DND-41 (cell line): ENCODE results near the gene PLCB4.

Experiments used
- ATAC-seq: fragments of 200-7000 bp; cut with Tn5 transposase; 3 replicates; pipeline ENCODE4 v1.9.1; 2021; ENCODE audit warnings: low read depth; ENCODE audit not compliant: insufficient read depth
- DNase-seq: peaks from one replicate; pipeline ENCODE4 v3.0.0-alpha.2; 2020
- H2AFZ ChIP-seq: 2 replicates; pipeline ENCODE4 v1.6.0; 2012; ENCODE audit warnings: low read depth, low read length
- H3K27ac ChIP-seq: 2 replicates; pipeline ENCODE4 v1.5.1; 2012; ENCODE audit warnings: low read length, inconsistent platforms
- H3K27me3 ChIP-seq: fragments of 200-600 bp; sonication (generic); 2 replicates; pipeline ENCODE4 v1.6.0; 2012; ENCODE audit warnings: low read length, mild to moderate bottlenecking, inconsistent platforms; ENCODE audit not compliant: insufficient read depth, poor library complexity
- H3K36me3 ChIP-seq: 2 replicates; pipeline ENCODE4 v1.5.1; 2012; ENCODE audit warnings: low read length, inconsistent platforms; ENCODE audit not compliant: insufficient read depth
- H3K4me1 ChIP-seq: 2 replicates; pipeline ENCODE4 v1.5.1; 2012; ENCODE audit warnings: mild to moderate bottlenecking, low read length; ENCODE audit not compliant: insufficient read depth
- H3K4me2 ChIP-seq: 2 replicates; pipeline ENCODE4 v1.6.0; 2012; ENCODE audit warnings: mild to moderate bottlenecking, moderate library complexity, low read length, inconsistent platforms; ENCODE audit not compliant: insufficient read depth
- H3K4me3 ChIP-seq, 2 experiments: fragments of 200-600 bp in 1 of 2; shearing (Covaris generic) in 1 of 2; 2 replicates each; pipeline ENCODE4 v1.5.1; 2012 to 2016; ENCODE audit warnings: inconsistent platforms in 2 of 2, low read length in 2 of 2, mild to moderate bottlenecking in 2 of 2, low read depth in 1 of 2, moderate library complexity in 1 of 2
- H3K79me2 ChIP-seq: 2 replicates; pipeline ENCODE4 v1.6.0; 2012; ENCODE audit warnings: low read length, inconsistent platforms; ENCODE audit not compliant: insufficient read depth
- H3K9ac ChIP-seq: 2 replicates; pipeline ENCODE4 v1.6.0; 2012; ENCODE audit warnings: low read depth, mild to moderate bottlenecking, inconsistent platforms, low read length, moderate library complexity
- H3K9me3 ChIP-seq: 2 replicates; pipeline ENCODE4 v1.5.1; 2012; ENCODE audit warnings: low read length, moderate library complexity, mild to moderate bottlenecking, inconsistent platforms; ENCODE audit not compliant: insufficient read depth, severe bottlenecking
- H4K20me1 ChIP-seq: 2 replicates; pipeline ENCODE4 v1.6.0; 2012; ENCODE audit warnings: low read length; ENCODE audit not compliant: insufficient read depth
- EZH2 ChIP-seq: IDR thresholded peaks from 3 replicates; pipeline ENCODE4 v1.6.1; 2012; ENCODE audit warnings: borderline replicate concordance, low read depth, mild to moderate bottlenecking, moderate library complexity, low read length, inconsistent platforms; ENCODE audit not compliant: severe bottlenecking
- TF ChIP-seq, protein P1 (sequence below): IDR thresholded peaks from 2 replicates; pipeline ENCODE4 v1.5.1; 2012; ENCODE audit warnings: borderline replicate concordance, low read length, moderate library complexity, mild to moderate bottlenecking; ENCODE audit not compliant: poor library complexity, severe bottlenecking; ENCODE audit errors: extremely low read depth

Gene PLCB4

GRCh38 chr20:9507544-9508239 is 438.8 kb downstream of the PLCB4 start:
- H3K27me3 ChIP-seq: peaks cover 6% of the 10 kb centered on the region

DNA sequence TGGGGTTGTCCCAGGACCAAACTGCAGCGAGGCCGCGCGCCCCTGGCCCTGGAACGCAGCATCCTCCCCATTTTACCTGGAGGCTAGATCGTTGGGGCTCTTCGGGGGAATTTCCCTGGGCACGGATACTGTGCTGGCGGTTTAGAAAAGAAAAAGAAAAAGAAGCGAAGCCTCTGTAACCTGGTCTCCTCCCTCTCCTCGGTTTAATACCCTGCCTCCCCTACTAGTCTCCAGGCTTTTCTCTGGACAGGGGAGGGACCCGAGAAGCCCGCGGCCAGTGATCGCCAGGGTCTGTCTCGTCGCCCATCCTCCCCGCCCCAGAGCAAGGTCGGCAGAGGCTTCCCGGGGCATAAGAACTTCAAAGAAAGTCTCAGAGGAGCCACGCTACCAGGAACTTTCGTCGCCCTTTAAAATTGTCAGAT is 439.4 kb downstream of the PLCB4 start:
- no peaks in the 10 kb centered on the region for H3K36me3 ChIP-seq
- no peak overlapping the region for H3K27ac ChIP-seq
- no peak overlapping the region for H3K4me2 ChIP-seq
- H2AFZ ChIP-seq: no peak overlapping the region
- no peaks in the 10 kb centered on the region for H3K4me1 ChIP-seq
- TF ChIP-seq, protein P1, sequence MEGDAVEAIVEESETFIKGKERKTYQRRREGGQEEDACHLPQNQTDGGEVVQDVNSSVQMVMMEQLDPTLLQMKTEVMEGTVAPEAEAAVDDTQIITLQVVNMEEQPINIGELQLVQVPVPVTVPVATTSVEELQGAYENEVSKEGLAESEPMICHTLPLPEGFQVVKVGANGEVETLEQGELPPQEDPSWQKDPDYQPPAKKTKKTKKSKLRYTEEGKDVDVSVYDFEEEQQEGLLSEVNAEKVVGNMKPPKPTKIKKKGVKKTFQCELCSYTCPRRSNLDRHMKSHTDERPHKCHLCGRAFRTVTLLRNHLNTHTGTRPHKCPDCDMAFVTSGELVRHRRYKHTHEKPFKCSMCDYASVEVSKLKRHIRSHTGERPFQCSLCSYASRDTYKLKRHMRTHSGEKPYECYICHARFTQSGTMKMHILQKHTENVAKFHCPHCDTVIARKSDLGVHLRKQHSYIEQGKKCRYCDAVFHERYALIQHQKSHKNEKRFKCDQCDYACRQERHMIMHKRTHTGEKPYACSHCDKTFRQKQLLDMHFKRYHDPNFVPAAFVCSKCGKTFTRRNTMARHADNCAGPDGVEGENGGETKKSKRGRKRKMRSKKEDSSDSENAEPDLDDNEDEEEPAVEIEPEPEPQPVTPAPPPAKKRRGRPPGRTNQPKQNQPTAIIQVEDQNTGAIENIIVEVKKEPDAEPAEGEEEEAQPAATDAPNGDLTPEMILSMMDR: no peak
- no peak for TF ChIP-seq EZH2
- DNase-seq (no peak), ATAC-seq (no peak)
- H3K79me2 ChIP-seq: no peaks in the 10 kb centered on the region
- no peaks in the 10 kb centered on the region for H3K9me3 ChIP-seq
- H3K9ac ChIP-seq: no peak overlapping the region
- H4K20me1 ChIP-seq: no peaks in the 10 kb centered on the region
- H3K4me3 ChIP-seq: no peak overlapping the region
- H3K27me3 ChIP-seq: peaks cover 6% of the 10 kb centered on the region

More at GRCh38 chr20:9507544-9508239, 438.8 kb downstream of the PLCB4 start:
- no peak overlapping the region for H3K4me3 ChIP-seq
- H3K4me2 ChIP-seq: no peak overlapping the region
- H3K79me2 ChIP-seq: no peaks in the 10 kb centered on the region
- no peaks in the 10 kb centered on the region for H4K20me1 ChIP-seq
- no peak overlapping the region for H3K27ac ChIP-seq
- ATAC-seq (no peak), DNase-seq (no peak)
- TF ChIP-seq EZH2: no peak
- H3K4me1 ChIP-seq: no peaks in the 10 kb centered on the region
- H3K9ac ChIP-seq: no peak overlapping the region
- no peak overlapping the region for H2AFZ ChIP-seq
- H3K36me3 ChIP-seq: no peaks in the 10 kb centered on the region
- H3K9me3 ChIP-seq: no peaks in the 10 kb centered on the region

DNA sequence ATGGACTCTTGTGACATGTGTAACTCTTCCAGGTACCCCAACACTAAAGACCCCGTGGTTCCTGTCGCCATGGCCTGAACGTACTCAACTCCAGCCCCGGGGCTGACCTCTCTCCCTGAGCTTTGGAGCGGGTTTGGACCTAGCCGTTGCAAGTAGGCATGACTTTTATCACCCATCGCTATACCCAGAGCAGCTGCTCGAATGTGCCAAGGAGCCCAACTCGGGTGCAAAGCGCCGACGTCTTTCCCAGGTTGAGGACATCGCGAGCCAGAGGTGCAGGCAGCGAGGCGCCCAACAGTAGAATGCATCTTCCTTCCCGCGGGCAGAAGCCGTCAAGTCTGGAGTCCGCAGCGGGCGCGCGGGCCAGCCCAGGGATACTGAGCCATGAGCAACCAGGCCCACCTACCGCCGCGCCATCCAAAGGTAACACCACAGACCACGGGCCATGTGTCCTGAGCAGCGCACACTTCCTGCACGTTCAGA is 439.9 kb downstream of the PLCB4 start:
- TF ChIP-seq, protein P1: no peak
- TF ChIP-seq EZH2: no peak
- H3K9me3 ChIP-seq: no peaks in the 10 kb centered on the region
- H3K27me3 ChIP-seq: peaks cover 6% of the 10 kb centered on the region
- DNase-seq (no peak), ATAC-seq (no peak)
- no peak overlapping the region for H3K4me3 ChIP-seq
- H3K9ac ChIP-seq: no peak overlapping the region
- no peak overlapping the region for H2AFZ ChIP-seq
- H3K27ac ChIP-seq: no peak overlapping the region
- no peaks in the 10 kb centered on the region for H3K4me1 ChIP-seq
- H3K4me2 ChIP-seq: no peak overlapping the region
- H3K36me3 ChIP-seq: no peaks in the 10 kb centered on the region
- H3K79me2 ChIP-seq: no peaks in the 10 kb centered on the region
- no peaks in the 10 kb centered on the region for H4K20me1 ChIP-seq

GRCh38 chr20:9509246-9509645 is 440.4 kb downstream of the PLCB4 start:
- Histone ChIP-seq H3K4me2 (no peak overlapping the region), H3K4me1 (no peaks in the 10 kb centered on the region), H3K27ac (no peak overlapping the region), H3K9ac (no peak overlapping the region), H2AFZ (no peak overlapping the region), H3K9me3 (no peaks in the 10 kb centered on the region), H3K27me3 (peaks cover 6% of the 10 kb centered on the region), H3K36me3 (no peaks in the 10 kb centered on the region), H3K4me3 (no peak overlapping the region), H3K79me2 (no peaks in the 10 kb centered on the region), H4K20me1 (no peaks in the 10 kb centered on the region)
- TF ChIP-seq, protein P1: no peak
- no peak for TF ChIP-seq EZH2
- DNase-seq (no peak), ATAC-seq (no peak)
